Measurements from ENCODE around the gene MTRF1L.
"Not testable (repeated sequence)": the region's sequence is repeated elsewhere in the genome, so short reads cannot be mapped to it uniquely, and the experiment has no call there.

Gene MTRF1L

GRCh38 chr6:153001767-153002612 is 519 bp downstream of the MTRF1L start:
- DNase-seq (ENCODE audit: low spot score) = peak; percentile 34

GRCh38 chr6:153000790-153001189 is 1.7 kb downstream of the MTRF1L start:
- not testable (repeated sequence) for DNase-seq (ENCODE audit: low spot score)

GRCh38 chr6:153000243-153000642 is 2.3 kb downstream of the MTRF1L start:
- no peak for DNase-seq (ENCODE audit: low spot score)

- not testable (repeated sequence) for DNase-seq (ENCODE audit: low spot score)
Observed at GRCh38 chr6:152999538-152999937, 3.0 kb downstream of the MTRF1L start.

GRCh38 chr6:152993847-152994246 is 8.7 kb downstream of the MTRF1L start:
- DNase-seq (ENCODE audit: low spot score) = no peak

GRCh38 chr6:152993431-152993830 is 9.1 kb downstream of the MTRF1L start:
- no peak for DNase-seq (ENCODE audit: low spot score)

- DNase-seq (ENCODE audit: low spot score) = no peak
Observed at GRCh38 chr6:152986978-152987377, 15.5 kb downstream of the MTRF1L start.

GRCh38 chr6:152985300-152985699 is 17.2 kb downstream of the MTRF1L start:
- DNase-seq (ENCODE audit: low spot score) = not testable (repeated sequence)

- DNase-seq (ENCODE audit: low spot score) = no peak
Observed at GRCh38 chr6:152984513-152984872, 18.0 kb downstream of the MTRF1L start.

- peak; percentile 57 for DNase-seq (ENCODE audit: low spot score)
Observed at GRCh38 chr6:152983637-152984512, 18.6 kb downstream of the MTRF1L start.

- peak; percentile 98 for DNase-seq (ENCODE audit: low spot score)
Observed at GRCh38 chr6:152982904-152983636, 19.4 kb downstream of the MTRF1L start, which contains the start of gene FBXO5. Gene FBXO5 (minus strand): TSS chr6:152983041. CDS start chr6:152982959, 82 bp downstream.

- no peak for DNase-seq (ENCODE audit: low spot score)
Observed at GRCh38 chr6:152981989-152982903, 20.3 kb downstream of the MTRF1L start.

GRCh38 chr6:152981219-152981618 is 21.3 kb downstream of the MTRF1L start:
- DNase-seq (ENCODE audit: low spot score) = no peak

GRCh38 chr6:152980656-152981055 is 21.9 kb downstream of the MTRF1L start:
- DNase-seq (ENCODE audit: low spot score) = no peak

- no peak for DNase-seq (ENCODE audit: low spot score)
Observed at GRCh38 chr6:152979116-152979515, 23.4 kb downstream of the MTRF1L start.

- no peak for DNase-seq (ENCODE audit: low spot score)
Observed at GRCh38 chr6:152978058-152978457, 24.5 kb downstream of the MTRF1L start.

GRCh38 chr6:152977556-152977955 is 25.0 kb downstream of the MTRF1L start:
- no peak for DNase-seq (ENCODE audit: low spot score)

GRCh38 chr6:152976749-152977148 is 25.8 kb downstream of the MTRF1L start:
- DNase-seq (ENCODE audit: low spot score) = no peak

GRCh38 chr6:152975204-152975915 is 27.1 kb downstream of the MTRF1L start:
- DNase-seq (ENCODE audit: low spot score) = no peak

- DNase-seq (ENCODE audit: low spot score) = no peak
Observed at GRCh38 chr6:152973916-152974315, 28.6 kb downstream of the MTRF1L start.

Data from putamen (tissue), 1 donor.